Measurements from ENCODE around the gene RMI2.
"Not testable (repeated sequence)": the region's sequence is repeated elsewhere in the genome, so short reads cannot be mapped to it uniquely, and the experiment has no call there.

Gene RMI2

DNA sequence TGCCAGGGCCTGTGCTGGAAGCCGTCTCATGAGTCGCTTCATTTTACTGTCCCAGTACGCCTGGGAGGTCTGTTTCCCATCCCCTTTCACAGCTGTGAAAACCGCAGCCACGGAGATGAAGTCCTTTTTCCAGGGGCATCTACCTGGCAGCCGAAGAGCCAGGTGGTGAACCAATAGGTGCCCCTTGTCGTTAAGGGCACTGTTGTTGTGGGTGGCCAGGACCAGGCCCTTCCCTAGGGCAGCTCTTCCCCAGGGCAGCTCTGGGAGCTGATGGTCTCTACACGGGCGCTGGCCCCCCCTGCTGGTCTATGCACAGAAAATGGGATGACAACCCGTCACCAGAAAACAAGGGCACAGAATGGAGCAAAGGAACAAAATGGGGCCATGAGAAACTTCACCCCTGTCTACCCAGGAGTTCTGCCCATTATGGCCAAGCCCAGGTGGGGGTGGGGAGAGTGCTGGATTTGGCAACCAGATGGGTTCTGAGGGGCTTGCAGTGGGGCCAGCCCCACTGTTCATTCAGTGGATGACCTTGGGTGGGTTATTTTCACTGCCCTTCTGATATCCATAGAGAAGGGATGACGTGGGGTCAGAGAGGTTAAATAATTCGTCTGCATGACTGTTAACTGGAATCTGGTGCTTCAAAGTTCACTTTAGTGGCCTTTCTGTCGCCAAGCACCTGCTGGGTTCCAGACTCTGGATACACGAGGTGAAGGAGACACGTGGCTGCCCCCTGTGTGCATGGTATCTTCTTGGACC lies 11.5 kb downstream of the RMI2 start:
- peak; percentile 71 for DNase-seq

DNA sequence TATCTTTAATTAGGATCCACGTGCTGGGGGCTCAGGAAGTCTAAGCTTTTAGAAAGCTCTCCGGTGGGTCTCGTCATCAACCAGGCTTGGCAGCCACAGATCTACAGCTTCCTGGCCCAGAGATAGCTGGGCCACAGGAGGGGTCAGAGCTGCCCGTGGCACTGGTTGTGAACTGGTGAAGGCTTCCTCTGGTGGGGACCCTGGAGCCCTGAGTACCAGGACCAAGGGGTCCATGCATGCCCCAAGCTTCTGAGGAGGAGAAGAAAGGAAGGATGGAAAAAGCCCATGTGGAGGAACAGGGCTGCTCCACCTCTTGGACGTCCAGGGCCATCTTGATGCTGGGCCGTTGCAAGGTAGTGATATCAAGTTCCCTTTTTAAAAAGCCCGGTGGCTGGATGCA lies 13.3 kb downstream of the RMI2 start:
- no peak for DNase-seq

GRCh38 chr16:11359370-11359769 lies 14.1 kb downstream of the RMI2 start:
- DNase-seq = peak; percentile 80

- peak; percentile 58 for DNase-seq
Measured at GRCh38 chr16:11360641-11361373, 15.5 kb downstream of the RMI2 start.

DNA sequence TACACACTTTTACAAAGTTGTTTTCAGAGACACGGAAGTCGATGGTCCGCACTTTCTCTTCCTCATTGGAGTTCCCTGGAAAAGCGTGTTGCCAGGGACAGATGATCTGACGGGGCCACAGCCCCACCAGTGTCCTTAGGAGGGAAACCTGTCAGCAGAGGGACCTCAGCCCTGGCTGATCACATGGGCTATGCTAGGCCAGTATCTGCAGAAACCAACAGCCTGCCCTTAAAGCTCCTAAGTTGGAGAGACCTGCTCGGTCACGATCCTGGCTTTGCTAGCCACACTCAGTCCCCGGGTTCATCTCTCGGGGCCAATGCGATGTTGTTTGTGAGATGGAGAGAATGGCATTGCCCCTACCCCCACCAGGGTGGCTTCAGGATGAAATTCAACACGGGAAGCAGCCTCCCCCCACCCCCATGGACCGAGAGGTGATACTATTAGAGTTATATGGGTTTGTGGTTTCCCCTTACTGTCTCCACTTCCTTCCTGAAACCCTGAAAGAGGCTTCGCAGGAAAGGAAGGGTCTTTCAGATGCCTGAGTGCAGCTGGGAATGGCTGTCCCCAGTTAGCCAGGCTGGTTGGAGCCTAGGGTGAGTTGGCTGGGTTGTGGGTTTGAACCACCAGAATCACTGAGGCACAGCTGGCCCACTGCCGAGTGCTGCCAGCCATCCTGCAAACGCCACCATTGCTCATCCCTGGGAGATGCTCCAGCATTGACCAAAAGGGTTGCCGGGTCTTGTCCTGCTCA lies 16.6 kb downstream of the RMI2 start:
- DNase-seq = no peak

DNA sequence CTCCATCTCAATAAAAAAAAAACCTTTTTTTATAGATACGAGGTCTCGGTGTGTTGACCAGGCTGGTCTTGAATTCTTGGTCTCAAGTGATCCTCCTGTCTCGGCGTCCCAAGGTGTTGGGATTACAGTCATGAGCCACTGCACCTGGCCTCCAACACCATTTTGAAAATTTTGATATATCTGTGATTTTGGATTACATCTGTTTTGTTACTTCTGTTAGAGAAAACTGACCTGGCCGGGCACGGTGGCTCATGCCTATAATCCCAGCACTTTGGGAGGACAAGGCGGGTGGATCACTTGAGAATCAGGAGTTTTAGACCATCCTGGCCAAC lies 18.6 kb downstream of the RMI2 start:
- no peak for DNase-seq

DNA sequence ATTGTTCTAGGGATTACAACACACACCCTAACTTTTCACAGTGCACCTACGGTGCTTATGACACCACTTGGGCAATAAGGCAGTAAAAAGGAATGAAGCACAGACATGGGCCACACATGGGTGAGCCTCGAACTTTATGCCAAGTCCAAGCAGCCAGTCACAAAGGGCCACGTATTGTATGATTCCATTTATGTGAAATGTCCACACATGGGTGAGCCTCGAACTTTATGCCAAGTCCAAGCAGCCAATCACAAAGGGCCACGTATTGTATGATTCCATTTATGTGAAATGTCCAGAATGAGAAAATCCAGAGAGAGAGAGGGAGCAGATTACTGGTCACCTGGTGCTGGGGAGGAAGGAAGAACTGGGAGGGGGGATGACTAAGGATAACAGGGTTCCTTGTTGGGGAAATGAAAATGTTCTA lies 22.2 kb downstream of the RMI2 start:
- no peak for DNase-seq

- DNase-seq = no peak
Measured at GRCh38 chr16:11370084-11370931, 25.0 kb downstream of the RMI2 start.

- DNase-seq = not testable (repeated sequence)
Measured at GRCh38 chr16:11370932-11371279, 25.6 kb downstream of the RMI2 start.

DNA sequence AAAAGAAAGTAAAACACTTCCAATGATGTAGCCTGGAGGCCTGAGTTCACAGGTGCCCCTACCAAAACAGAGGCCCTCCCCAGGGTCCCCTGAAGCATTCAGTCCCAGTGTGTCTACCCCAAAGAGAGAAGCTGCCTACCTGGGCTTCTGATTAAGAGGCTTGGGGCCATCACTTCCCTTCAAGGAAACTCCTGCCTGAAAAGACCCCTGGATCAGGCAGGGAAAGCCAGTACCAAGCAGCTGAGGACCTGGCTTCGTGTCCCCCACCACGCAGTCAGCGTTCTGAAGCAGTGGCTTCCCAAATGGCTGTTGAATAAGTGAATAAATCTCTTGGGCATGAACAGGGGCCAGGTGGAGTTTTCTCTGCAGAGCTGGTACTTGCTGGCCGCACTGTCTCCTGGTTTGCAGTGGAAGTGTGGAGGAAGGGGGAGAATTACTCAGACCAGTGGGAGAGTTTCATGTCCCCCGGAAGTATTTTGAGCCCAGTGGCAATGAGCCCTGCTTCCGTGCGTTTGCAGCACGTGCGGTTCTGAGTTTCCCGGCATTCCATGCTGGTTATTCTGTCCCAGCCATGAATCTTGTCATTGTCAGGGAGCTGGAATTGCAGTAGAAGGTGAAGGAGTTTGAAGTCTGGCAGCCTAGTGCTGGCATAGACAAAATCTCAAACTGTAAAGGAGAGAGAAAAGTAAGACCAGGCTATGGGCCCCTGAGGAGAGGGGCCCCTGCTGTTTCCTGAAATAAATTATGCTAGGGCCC lies 27.0 kb downstream of the RMI2 start:
- no peak for DNase-seq

DNA sequence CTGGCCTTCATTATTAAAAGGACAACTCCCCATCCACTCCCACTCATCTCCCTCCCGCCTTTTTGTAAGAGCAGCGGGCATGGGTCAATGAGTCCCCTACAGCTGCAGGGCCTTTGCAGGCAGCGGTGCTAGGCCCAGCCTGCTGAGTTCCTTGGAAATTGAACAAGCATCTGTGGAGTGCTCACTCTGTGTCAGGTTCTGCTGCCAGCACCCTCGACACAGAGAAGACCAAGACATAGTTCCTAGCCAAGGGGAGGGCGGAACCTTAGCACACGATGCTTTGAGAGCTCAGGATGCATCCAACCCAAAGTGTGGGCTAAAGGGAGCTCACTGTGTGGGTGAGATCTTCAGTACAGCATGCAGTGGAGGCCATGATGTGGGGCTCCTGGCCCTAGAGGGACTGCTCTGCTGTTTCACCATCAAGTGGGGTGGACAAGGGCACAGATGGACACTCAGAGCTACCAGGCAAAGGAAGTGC lies 27.6 kb downstream of the RMI2 start:
- DNase-seq = no peak

DNA sequence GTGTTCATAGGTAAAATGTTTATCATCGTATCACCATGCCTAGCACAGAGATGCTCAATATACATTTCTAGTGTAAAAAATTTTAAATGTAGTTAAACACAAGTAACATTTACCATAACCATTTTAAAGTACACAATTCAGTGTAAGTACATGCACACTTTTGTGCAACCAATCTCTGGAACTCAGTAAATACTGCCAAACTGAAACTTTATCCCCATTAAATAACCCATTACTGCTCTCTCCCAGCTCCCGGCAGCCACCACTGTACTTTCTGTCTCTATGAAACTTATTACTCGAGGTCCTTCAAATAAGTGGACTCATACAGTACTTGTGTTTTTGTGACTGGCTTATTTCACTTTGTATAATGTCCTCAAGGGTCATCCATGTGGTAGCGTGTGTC lies 29.0 kb downstream of the RMI2 start:
- no peak for DNase-seq

GRCh38 chr16:11377154-11377553 lies 31.9 kb downstream of the RMI2 start:
- DNase-seq = no peak

GRCh38 chr16:11378951-11379350 lies 33.7 kb downstream of the RMI2 start:
- DNase-seq = not testable (repeated sequence)

DNA sequence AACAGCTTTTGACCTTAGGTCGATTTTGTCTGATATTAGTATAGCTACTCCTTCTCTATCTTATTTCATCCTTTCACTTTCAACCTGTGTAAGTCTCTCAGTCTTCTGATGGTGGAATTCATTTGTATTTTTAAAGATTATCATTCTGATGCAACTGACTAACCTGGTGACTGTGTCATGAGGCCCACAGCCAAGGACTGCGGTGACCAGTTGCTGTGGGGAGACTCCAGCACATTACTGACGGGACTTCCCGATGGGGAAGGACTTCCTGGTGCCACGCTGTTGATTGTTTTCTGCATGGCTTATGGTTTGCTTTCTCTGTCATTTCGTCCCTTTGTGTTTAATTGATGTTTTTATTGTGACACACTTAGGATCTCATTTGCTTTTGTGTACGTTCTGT lies 34.2 kb downstream of the RMI2 start:
- no peak for DNase-seq

DNA sequence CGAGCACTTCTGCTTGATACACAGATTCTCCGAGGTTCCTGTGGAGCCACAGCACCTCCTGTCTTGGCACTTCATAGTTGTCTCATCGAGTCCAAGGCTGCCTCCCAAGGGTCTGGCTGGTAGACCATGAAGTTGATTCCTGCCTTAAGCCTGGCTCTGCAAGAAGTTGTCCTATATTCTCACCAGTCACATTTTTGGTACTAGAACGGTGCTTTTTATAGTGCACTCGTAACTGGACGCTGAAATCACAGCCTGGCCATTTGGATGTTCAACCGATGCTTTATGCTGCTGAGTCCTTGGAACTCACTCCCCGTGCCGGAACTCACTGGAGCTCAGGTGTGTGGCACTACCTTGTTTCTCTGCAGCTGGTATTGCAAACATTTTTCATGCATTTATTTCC lies 35.6 kb downstream of the RMI2 start:
- no peak for DNase-seq

DNA sequence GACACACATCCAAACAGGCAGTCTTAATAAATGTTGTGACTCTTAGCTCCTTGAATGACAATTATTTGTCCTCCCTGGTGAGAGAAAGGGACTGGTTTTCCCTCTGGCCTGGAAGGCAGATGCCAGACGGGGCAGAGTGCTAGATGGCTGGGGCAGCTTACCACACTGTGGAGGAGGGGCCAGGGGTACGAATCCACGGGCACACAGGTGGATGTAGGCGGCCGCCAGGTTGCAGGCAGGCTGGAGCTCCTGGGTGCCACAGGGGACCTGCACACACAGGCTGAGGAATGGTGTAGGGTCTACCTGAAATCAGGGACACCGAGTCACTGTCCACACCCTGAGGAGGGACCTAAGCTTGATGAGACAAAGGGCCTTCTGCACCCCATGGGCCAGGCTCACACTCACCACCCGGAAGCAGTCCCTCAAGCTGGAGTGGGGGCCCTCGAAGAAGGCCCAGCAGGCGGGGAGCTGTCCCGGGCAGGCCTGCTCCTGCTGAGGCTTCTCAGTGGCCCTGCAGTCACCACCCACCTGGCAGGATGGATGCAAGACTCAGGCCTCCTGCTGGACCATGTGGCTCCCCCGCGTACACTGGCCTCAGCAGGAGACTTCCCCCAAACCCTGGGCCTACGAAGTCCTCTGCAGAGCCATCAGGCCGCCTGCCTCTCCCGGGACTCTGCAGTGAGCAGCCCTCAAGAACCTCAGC lies 38.4 kb downstream of the RMI2 start:
- no peak for DNase-seq

DNA sequence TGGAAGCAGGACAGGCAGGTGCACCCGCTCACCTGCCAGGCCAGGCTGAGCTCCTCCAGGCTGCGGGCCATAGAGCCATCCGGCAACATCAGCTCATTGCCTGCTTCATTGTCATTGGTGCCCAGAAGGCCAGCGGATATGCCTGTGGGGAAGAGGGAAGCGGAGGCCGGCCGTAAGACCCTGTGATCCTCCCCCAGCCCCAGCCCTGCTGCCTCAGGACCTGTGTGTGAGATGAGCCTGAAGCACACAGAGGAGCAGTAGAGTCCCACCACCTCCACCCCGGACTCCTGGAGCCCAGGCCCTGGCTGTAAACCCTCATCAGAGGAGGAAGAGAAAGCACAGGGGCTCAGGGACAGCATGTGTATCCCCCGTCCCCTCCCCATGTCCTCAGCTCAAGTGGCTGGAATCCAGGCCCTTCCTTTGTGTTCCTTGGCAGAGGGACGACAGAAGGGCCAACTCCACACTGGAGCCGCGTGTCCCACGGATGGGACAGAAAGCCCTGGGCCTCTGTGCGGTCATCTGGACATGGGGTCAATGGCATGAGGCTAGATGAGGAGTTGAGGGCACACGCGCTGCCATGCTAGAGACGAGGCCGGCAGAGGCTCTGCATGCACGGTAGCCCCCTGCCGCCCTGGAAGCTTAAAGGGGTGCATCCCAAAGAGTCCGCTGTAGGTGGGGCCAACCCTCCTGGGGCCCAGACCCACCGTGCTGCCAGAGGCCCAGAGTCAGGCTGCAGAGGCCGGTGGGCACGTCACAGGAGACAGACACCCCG lies 39.1 kb downstream of the RMI2 start:
- no peak for DNase-seq

DNA sequence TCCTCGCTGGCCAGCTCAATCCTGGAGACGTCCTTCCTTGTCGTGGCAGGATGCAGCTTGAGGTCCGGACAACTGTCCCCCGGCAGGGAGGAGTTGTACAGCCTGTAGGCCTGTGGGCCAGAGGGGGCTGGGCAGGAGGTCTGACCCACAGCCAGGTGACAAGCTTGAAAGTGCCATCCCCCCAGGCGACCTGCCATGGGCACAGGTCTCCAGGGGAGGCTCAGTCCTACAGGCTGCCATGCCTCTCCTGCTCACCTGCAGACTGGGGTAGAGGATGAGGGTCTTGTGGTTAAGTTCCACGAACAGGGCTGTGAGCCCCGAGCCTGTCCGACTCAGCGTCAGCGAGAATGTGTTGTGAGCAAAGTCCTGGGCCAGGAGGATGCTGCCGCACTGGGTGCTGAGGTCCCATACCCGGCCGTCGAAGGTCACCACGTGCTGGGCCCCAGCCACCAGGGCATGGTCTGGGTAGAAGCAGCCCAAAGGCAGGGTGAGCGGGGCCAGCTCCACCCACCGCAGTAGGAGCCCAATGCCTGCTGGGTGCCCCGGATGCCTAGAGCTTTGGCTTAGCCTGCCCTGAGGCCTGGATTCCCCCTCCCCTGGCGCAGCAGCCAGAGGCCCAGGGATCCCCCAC lies 39.8 kb downstream of the RMI2 start:
- DNase-seq = no peak

All from fibroblast of skin of scalp (primary cell).